Activated CD8-positive, alpha-beta memory T cell treated with anti-CD3 and anti-CD28 coated beads for 48 hours (primary cell): ENCODE data around the gene AK1.

Experiments used
- DNase-seq, 3 experiments: peaks; one replicate each; pipeline ENCODE4 v3.0.0-alpha.2; 2020; ENCODE audit warnings: low read depth in 2 of 3, low spot score in 2 of 3

The AK1 gene

GRCh38 chr9:127822108-127822507 lies 55.4 kb downstream of the AK1 start:
- no peak for DNase-seq

GRCh38 chr9:127818574-127818973 lies 58.9 kb downstream of the AK1 start:
- DNase-seq, result no peak

- DNase-seq, result no peak
Measured at GRCh38 chr9:127817881-127818434, 59.5 kb downstream of the AK1 start.

GRCh38 chr9:127816728-127817127 lies 60.7 kb downstream of the AK1 start:
- DNase-seq, result no peak
